ENCODE measurements around the gene GABRE.
"Not testable (repeated sequence)": the region's sequence is repeated elsewhere in the genome, so short reads cannot be mapped to it uniquely, and the experiment has no call there.

Gene GABRE

DNA sequence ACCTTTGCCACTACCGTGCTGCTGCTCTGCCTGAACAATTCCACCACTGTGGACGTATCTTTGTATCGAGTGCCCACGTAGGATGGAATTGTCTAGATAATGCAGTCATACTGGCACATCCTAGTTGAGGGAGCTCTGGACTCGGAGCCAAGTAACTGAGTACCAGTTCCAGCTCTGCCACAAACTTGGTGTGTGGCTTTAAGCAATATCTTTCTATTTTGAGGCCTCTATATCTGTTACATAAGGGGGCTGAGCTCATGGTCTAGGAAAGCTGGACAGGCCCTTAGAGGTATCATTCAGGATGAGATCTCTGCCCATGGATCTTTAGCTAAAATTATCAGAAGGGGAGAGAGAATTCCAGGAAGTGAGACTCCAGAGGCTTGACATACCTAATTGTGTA lies 12.4 kb downstream of the GABRE start:
- DNase-seq, result no peak

DNA sequence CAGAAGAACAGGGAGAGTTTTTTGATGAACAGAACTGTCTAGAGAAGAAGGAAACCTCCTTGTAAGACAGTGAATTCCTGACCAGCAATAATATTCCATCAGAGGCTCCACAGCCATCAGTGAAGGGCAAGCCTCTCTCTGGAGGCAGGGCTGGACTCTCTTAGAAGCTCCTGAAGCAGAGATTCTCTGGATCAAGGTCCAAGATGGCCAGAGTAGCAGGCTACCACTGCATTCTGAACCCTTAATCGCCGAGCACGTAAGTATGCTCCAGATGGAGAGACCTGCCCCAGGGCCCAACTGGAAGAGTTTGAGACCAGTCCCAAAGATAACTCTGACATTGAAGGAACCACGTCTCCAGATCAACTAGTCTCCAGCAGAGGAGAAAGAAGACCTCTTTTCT lies 16.4 kb downstream of the GABRE start:
- no peak for DNase-seq

DNA sequence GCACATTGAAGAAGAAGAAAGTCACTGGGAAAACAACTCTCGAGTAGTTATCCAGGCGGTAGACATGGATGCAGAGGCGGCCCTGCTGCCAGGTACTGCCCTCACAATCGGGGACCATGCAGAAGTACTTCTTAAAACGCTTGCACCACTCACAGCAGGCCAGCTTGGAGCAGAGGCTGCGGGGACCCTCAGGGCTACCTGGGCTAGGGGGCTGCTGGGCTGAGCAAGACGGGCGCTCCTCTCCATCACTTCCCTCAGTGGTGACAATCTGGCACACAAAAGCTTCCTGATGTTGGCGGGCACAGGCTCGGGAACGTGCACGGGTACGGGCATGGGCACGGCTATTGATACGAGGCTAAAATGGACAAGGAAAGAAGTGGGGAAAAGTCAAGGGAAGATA lies 19.7 kb downstream of the GABRE start:
- DNase-seq, result no peak

DNA sequence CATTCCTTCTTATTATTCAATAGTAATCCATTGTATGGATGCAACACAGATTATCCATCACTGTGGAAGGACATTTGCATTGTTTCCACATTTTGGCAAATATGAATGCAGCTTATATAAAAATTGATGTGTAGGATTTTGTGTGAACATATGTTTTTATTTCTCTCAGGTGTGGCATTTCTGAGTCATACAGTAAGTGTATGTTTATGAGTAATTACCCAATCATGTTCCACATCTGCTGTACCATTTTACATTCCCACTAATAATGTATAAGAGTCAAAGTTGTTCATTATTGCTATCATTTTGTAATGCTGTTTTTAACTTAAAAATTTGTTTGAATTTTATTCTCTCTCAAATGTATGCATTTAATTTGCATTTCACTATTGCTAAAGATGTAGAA lies 36.3 kb downstream of the GABRE start:
- DNase-seq, result no peak

DNA sequence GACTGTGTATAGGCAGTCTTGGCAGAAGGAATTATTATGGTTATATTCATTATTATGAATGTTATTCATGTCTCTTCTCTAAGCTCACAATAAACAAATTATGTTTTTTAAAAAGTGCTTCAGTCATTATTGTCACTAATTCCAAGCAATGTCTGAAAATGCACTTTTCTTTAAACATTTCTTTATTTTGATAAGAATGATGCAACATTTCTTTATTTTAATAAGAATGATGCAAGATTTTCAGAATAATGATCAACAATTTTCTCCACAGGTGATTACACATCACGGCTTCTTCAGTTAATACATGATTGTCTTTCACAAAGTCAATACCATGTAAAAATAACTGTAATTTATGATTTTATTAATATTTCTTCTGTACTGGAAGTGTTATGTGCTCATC lies 39.1 kb downstream of the GABRE start:
- no peak for DNase-seq

DNA sequence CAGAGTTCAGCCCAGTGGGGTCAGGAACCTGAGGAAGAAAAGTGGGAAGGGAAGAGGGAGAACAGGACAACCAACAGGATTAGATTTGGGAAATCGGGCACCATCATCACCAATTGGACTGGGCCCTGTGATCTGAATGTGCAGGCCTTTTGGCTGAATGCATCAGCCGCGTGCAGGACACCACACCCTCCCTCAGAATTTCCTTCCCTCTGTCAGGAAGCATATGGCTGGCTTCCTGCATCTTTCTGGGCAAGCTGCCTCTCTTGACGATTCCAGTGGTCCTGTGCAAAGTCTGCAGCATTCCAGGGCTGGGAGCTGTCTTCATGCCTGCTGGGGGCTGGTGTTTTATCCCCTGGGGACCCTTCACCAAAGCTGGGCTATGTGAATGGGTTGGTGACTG lies 45.4 kb downstream of the GABRE start:
- no peak for DNase-seq

DNA sequence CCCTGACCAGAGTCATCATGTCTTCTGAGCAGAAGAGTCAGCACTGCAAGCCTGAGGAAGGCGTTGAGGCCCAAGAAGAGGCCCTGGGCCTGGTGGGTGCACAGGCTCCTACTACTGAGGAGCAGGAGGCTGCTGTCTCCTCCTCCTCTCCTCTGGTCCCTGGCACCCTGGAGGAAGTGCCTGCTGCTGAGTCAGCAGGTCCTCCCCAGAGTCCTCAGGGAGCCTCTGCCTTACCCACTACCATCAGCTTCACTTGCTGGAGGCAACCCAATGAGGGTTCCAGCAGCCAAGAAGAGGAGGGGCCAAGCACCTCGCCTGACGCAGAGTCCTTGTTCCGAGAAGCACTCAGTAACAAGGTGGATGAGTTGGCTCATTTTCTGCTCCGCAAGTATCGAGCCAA lies 50.8 kb downstream of the GABRE start:
- DNase-seq, result no peak

DNA sequence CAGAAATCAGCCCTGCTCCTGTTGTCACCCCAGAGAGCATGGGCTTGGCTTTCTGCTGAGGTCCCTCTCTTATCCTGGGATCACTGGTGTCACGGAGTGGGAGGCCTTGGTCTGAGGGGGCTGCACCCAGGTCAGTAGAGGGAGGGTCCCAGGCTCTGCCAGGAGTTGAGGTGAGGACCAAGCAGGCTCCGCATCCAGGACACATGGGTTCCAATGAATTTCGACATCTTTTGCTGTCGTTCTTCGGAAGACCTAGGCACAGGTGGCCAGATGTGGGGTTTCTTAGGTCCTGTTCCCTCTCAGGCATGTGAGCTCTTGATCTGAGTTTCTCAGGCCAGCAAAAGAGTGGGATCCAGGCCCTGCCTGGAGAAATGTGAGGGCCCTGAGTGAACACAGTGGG lies 51.8 kb downstream of the GABRE start:
- no peak for DNase-seq

DNA sequence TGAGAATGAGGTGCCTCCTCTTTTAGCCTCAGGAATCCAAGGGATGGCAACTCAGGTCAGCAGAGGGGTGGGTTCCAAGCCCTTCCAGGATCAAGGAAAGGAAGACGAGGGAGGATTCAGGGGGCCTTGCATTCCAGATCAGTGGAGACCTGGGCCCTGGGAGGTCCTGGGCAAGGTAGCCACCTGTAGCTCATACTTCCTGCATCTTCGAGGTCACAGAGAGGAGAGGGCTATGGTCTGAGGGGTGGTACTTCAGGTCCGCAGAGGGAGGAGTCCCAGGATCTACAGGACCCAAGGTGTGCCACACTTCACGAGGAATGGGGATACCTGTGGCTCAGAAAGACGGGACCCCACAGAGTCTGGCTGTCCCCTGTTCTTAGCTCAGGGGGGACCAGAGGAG lies 52.6 kb downstream of the GABRE start:
- no peak for DNase-seq

DNA sequence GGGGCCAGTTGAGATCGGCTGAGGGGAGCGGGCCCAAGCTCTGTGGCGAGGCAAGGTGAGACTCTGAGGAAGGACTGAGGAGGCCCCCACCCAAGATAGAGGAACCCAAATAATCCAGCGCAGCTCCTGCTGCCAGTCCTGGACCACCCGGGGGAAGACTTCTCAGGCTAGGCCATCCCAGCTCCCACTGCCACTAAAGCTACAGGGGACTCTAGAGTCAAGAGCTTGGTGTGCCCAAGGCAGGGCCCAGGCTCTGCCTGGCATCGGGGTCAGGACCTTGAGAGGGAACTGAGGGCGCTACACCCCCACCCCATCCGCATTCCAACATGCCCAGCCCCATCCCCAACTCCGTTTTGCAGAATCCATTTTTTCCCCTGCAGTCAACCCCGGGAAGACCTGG lies 53.2 kb downstream of the GABRE start:
- no peak for DNase-seq

DNA sequence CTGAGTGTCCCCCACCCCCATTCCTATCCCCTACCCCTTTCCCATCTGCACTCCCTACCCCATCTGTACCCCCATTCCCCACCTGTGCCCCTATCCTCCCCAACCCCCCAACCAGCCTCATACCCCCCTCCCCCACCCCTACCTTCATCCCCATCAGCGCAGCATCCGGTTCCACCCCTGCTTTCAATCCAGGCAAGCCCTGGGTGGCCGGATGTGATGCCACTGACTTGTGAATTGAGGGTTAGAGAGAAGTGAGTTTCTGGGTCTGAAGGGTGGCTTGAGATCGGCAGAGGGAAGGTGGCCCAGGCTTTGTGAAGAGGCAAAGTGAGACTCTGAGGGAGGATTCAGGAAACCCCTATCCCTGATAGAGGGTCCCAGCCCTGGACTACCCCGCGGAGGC lies 53.9 kb downstream of the GABRE start:
- DNase-seq, result no peak

DNA sequence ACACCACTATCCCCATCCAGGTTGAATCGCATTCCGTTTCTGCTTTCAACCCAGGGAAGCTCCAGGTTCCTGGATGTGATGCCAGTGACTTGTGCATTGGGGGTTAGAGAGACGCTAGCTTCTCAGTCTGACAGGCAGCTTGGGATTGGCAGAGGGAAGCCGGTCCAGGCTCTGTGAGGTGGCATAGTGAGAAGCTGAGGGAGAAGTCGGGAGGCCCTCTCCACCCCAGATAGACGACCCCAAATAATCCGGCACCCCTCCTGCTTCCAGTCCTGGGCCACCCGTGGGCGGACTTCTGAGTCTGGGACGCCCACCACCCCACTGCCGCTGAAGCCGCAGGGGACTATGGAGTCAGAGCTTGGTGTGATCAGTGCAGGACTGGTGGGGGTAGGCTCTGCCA lies 54.4 kb downstream of the GABRE start:
- DNase-seq, result no peak

DNA sequence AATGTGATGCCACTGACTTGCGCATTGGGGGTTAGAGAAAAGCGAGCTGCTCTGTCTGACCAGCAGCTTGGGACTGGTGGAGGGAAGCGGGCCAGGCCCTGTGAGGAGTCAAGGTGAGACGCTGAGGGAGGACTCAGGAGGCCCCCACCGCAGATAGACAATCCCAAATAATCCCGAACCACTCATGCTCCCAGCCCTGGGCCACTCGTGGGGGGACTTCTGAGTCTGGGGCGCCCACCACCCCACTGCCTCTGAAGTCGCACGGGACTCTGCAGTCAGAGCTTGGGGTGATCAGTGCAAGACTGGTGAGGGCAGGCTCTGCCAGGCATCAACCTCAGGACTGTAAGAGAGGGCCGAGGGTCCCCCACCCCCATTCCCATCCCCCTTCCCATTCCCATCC lies 54.9 kb downstream of the GABRE start:
- no peak for DNase-seq

DNA sequence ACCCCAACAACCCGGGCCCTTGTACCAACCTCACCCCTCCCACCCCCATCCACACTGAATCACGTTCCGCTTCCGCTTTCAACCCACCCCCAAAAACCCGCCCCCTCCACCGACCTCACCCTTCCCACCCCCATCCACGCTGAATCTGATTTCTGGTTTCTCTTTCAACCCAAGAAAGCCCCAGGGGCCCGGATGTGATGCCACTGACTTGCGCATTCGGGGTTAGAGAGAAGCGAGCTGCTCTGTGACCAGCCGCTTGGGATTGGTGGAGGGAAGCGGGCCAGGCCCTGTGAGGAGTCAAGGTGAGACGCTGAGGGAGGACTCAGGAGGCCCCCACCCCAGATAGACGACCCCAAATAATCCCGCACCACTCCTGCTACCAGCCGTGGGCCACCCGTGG lies 55.7 kb downstream of the GABRE start:
- not testable (repeated sequence) for DNase-seq

DNA sequence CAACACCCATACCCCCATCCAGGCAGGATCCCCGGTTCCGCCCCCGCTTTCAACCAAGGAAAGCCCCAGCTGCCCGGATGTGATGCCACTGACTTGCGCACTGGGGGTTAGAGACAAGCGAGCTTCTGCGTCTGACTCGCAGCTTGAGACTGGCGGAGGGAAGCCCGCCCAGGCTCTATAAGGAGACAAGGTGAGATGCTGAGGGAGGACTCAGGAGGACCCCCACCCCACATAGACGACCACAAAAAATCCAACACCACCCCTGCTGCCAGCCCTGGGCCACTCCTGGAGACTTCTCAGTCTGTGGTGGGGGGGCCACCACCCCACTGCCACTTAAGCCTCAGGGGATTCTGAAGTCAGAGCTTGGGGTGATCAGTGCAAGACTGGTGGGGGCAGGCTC lies 61.7 kb downstream of the GABRE start, which contains the start of gene MAGEA4:
TSS of gene MAGEA4 (plus strand) at position 110 of the 400 bp plus-strand sequence. CDS start 10,776 bp downstream, outside the sequence.
- no peak for DNase-seq

DNA sequence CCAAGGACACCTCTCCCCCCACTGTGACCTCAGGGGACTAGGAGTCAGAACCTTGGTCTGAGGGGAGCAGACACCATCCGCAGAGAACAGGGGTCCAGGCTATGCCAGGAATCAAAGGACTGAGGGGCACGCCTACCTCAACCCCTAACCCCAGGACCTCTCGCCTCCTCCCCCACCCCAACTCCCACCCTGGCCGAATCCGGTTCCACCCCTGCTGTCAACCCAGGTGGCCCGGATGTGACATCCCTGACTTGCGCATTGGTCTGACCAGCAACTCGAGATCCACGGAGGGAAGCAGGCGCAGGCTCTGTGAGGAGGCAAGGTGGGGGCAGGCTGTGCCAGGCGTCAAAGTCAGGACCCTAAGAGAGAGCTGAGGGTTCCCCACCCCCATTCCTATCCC lies 62.3 kb downstream of the GABRE start:
- DNase-seq, result no peak

DNA sequence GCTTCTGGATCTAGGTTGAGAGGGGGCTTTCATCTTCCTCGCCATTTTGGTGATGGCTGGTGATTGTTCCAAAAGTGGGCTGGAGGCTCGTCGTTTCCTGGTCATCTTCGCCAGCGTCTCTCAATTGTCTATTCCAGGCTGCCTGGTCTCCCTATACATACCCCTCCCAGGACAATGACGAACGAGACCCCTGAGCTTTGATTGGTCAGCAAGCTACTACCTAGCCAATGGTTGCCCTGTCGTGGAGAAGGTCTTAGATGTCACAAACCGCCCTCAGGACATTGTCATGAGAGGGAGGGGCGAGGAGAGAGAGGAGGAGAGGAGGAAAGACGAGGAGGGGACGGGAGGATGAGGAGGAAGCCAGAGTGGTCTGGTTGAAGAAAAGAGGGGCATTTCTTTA lies 69.5 kb downstream of the GABRE start:
- DNase-seq, result no peak

Measured in activated naive CD4-positive, alpha-beta T cell treated with Interleukin-2 at 50 U/mL for 16 hours (primary cell).